ENCODE results near the gene TMEM59.

DNA sequence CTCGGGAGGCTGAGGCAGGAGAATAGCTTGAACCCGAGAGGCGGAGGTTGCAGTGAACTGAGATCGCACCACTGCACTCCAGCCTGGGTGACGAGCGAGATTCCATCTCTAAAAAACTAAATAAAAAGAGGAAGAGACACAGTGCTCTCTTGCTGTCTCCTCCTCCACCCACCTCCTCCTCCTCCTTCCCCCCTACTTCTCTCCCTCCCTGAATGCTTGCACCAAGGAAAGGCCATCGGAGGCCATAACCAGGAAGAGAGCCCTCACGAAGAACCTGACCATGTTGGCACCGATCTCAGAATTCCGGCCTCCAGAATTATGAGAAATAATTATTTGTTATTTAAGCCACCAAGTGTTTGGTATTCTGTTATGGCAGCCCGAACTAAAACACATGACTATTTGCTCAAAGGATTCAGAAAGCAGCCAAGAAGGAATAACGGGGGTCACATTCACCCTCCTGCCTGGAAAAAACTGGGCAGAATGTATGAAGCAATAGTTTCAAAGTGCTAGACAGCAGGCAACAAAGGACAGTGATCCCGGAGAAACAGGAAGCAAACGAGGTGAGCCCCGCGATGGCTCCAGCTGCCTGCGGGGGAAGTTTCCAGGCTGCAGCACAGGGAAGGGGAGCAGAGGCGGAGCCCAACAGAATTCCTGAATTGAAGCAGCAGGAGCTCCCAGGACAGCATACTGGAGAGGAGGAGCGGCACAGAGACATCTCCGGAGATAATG is 70.8 kb downstream of the TMEM59 start:
- TF ChIP-seq FOXM1 (IDR thresholded peaks at IDR 0.05; ENCODE audit: borderline replicate concordance, low read depth) (no peak), TAF1 (IDR thresholded peaks at IDR 0.05; ENCODE audit: low read depth) (no peak), YY1 (IDR thresholded peaks at IDR 0.05; ENCODE audit: low read depth) (no peak), RAD21 (IDR thresholded peaks at IDR 0.05; ENCODE audit: low read depth) (no peak), EP300 (IDR thresholded peaks at IDR 0.05; ENCODE audit: borderline replicate concordance) (no peak), EGR1 (IDR thresholded peaks at IDR 0.05) (no peak)
- TF ChIP-seq, protein P1, sequence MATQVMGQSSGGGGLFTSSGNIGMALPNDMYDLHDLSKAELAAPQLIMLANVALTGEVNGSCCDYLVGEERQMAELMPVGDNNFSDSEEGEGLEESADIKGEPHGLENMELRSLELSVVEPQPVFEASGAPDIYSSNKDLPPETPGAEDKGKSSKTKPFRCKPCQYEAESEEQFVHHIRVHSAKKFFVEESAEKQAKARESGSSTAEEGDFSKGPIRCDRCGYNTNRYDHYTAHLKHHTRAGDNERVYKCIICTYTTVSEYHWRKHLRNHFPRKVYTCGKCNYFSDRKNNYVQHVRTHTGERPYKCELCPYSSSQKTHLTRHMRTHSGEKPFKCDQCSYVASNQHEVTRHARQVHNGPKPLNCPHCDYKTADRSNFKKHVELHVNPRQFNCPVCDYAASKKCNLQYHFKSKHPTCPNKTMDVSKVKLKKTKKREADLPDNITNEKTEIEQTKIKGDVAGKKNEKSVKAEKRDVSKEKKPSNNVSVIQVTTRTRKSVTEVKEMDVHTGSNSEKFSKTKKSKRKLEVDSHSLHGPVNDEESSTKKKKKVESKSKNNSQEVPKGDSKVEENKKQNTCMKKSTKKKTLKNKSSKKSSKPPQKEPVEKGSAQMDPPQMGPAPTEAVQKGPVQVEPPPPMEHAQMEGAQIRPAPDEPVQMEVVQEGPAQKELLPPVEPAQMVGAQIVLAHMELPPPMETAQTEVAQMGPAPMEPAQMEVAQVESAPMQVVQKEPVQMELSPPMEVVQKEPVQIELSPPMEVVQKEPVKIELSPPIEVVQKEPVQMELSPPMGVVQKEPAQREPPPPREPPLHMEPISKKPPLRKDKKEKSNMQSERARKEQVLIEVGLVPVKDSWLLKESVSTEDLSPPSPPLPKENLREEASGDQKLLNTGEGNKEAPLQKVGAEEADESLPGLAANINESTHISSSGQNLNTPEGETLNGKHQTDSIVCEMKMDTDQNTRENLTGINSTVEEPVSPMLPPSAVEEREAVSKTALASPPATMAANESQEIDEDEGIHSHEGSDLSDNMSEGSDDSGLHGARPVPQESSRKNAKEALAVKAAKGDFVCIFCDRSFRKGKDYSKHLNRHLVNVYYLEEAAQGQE (IDR thresholded peaks at IDR 0.05; ENCODE audit: low read depth) = no peak
- TF ChIP-seq, protein P2, sequence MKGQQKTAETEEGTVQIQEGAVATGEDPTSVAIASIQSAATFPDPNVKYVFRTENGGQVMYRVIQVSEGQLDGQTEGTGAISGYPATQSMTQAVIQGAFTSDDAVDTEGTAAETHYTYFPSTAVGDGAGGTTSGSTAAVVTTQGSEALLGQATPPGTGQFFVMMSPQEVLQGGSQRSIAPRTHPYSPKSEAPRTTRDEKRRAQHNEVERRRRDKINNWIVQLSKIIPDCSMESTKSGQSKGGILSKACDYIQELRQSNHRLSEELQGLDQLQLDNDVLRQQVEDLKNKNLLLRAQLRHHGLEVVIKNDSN (IDR thresholded peaks at IDR 0.05) = no peak
